Sigmoid colon (tissue), 7 donors: Measurements from ENCODE around the gene HOXB6. TPM values are rescaled to one million over a fixed set of nuclear protein-coding genes. Genes with fewer than 3 reads are reported as not detected.

Source experiments
- DNase-seq: peaks from one replicate; pipeline ENCODE4 v3.0.0-alpha.2; 2019
- H3K27ac ChIP-seq, 4 donors: fragments of 200-600 bp; sonication (generic); one replicate each; pipeline ENCODE4 v1.5.1; 2016 to 2019; ENCODE audit warnings: mild to moderate bottlenecking in 1 of 4
- H3K27me3 ChIP-seq, 3 donors: fragments of 200-600 bp; sonication (generic); one replicate each; pipeline ENCODE4 v1.5.1; 2019; ENCODE audit warnings: mild to moderate bottlenecking in 1 of 3
- H3K36me3 ChIP-seq, 4 donors: fragments of 200-600 bp; sonication (generic); one replicate each; pipeline ENCODE4 v1.5.1; 2016 to 2019
- H3K4me1 ChIP-seq, 4 donors: fragments of 200-600 bp; sonication (generic); one replicate each; pipeline ENCODE4 v1.5.1; 2017 to 2019
- H3K4me3 ChIP-seq, 4 donors: fragments of 200-600 bp; sonication (generic); one replicate each; pipeline ENCODE4 v1.5.1; 2017 to 2019; ENCODE audit warnings: mild to moderate bottlenecking in 2 of 4, moderate library complexity in 1 of 4
- H3K9me3 ChIP-seq, 4 donors: fragments of 200-600 bp in 3 of 4; sonication (generic) in 3 of 4; one replicate each; pipeline versions ENCODE4 v1.5.1 to v1.6.1; 2013 to 2019
- CTCF ChIP-seq, 4 experiments: fragments of 450-650 bp in 3 of 4; fragments of 200-600 bp in 1 of 4; IDR thresholded peaks; one replicate each; pipeline ENCODE4 v1.5.1; 2016 to 2019; ENCODE audit warnings: antibody characterized with exemption in 4 of 4, mild to moderate bottlenecking in 3 of 4, moderate library complexity in 2 of 4
- EP300 ChIP-seq, 4 donors: sonication (generic); formaldehyde crosslinking; IDR thresholded peaks; one replicate each; pipeline ENCODE4 v1.6.1; 2017; ENCODE audit warnings: antibody characterized with exemption in 4 of 4
- POLR2A ChIP-seq, 2 donors: fragments of 450-650 bp; IDR thresholded peaks; one replicate each; pipeline ENCODE4 v1.6.1; 2016; ENCODE audit warnings: antibody characterized with exemption in 2 of 2, mild to moderate bottlenecking in 2 of 2, moderate library complexity in 2 of 2
- POLR2AphosphoS5 ChIP-seq, 4 donors: sonication (generic); formaldehyde crosslinking; IDR thresholded peaks; one replicate each; pipeline ENCODE4 v1.6.1; 2017; ENCODE audit warnings: antibody characterized with exemption in 4 of 4
- WGBS, 2 donors: extraction: QIAGEN DNeasy Blood & Tissue Kit; methylation state at CpG; one replicate each; pipeline ENCODE4 v1.1.7; 2013; 5-methylcytosine and 5-hydroxymethylcytosine counted together
- intact Hi-C: fragments of 100-400 bp; cut with DNase I; formaldehyde crosslinking; loops from one replicate; pipeline ENCODE4 v1.15.1; 2023
- polyA plus RNA-seq, 3 donors: library from polyadenylated mRNA; stranded (reverse); fragments of 200-250 nt; gene quantifications; one replicate each; pipeline ENCODE4 v1.2.3, GENCODE V29; 2013
- total RNA-seq, 4 donors: library from RNA; depleted of rRNA; stranded (reverse); fragments of >200 nt; gene quantifications; one replicate each; pipeline ENCODE4 v1.1.0, GENCODE V29; 2016
- donor health status: healthy with polysubstance abuse.
- donor health status: Bipolar disorder and iron deficiency.
- donor health status: healthy.

Gene HOXB6
- total and polyA plus RNA-seq, 7 donors = 6.0 to 28.5 (median 10.2) TPM

DNA sequence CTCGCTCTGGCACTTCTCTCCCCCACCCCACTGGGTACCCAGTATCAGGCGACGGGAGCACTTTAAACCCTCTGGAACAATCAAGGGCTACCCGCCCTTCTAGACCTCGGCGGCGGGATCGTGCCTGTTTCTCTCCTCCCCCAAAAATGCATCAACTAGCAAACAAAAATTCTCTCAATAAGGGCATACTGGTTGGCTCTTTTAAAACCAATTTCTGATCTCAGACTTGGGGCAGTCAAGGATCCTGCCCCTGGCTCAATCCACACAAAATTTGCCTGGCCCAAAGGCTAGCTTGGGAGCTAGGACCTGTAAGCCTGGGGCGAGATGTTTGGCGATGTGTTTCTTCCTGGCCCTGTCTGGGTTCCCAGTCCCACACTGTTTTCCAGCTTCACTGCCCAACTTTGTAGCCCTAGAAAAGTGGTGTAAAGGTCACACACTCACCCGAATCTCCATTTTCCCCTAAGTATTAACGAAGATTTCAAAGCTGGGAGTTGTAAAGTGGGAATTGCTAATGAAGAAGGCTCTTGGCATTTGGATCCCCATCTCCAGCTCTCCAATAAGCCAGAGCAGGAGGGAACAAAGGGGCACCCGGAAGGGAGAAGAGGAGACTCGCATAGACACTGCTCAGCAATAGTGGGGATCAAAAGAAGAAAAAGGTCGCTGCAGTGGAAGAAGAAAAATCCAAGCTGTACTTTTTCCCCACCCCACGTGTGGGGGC is 45.5 kb downstream of the HOXB6 start:
- H3K27ac ChIP-seq = peak overlapping the region; percentile 94 to 99 (median 96)
- H3K4me3 ChIP-seq = peak overlapping the region in 3 of 4 donors; percentile 24 to 52 (median 51)
- peak; percentile 55 for DNase-seq
- H3K9me3 ChIP-seq = no peaks in the 10 kb centered on the region
- WGBS, 2 donors = 80 to 85% methylated on average over 16 of the region's 16 CpGs
- TF ChIP-seq EP300 (IDR thresholded peaks at IDR 0.05) (no peak), CTCF (IDR thresholded peaks at IDR 0.05) (no peak), POLR2A (IDR thresholded peaks at IDR 0.05) (no peak), POLR2AphosphoS5 (IDR thresholded peaks at IDR 0.05) (no peak)
- H3K36me3 ChIP-seq = no peaks in the 10 kb centered on the region
- H3K4me1 ChIP-seq = peaks cover 0 to 98% (median 89%) of the 10 kb centered on the region in 4 donors
- no peaks in the 10 kb centered on the region for H3K27me3 ChIP-seq
- intact Hi-C loops = no loop called here

GRCh38 chr17:48558831-48559121 is 46.0 kb downstream of the HOXB6 start:
- DNase-seq = no peak
- Histone ChIP-seq H3K36me3 (no peaks in the 10 kb centered on the region), H3K27me3 (no peaks in the 10 kb centered on the region), H3K4me1 (peaks cover 0 to 98% (median 89%) of the 10 kb centered on the region in 4 donors), H3K27ac (peak overlapping the region; percentile 94 to 99 (median 96)), H3K9me3 (no peaks in the 10 kb centered on the region), H3K4me3 (peak overlapping the region in 3 of 4 donors; percentile 24 to 52 (median 51))
- no peak for TF ChIP-seq POLR2A (IDR thresholded peaks at IDR 0.05)
- WGBS, 2 donors = 87 to 89% methylated on average over 2 of the region's 2 CpGs
- intact Hi-C loops = no loop called here

DNA sequence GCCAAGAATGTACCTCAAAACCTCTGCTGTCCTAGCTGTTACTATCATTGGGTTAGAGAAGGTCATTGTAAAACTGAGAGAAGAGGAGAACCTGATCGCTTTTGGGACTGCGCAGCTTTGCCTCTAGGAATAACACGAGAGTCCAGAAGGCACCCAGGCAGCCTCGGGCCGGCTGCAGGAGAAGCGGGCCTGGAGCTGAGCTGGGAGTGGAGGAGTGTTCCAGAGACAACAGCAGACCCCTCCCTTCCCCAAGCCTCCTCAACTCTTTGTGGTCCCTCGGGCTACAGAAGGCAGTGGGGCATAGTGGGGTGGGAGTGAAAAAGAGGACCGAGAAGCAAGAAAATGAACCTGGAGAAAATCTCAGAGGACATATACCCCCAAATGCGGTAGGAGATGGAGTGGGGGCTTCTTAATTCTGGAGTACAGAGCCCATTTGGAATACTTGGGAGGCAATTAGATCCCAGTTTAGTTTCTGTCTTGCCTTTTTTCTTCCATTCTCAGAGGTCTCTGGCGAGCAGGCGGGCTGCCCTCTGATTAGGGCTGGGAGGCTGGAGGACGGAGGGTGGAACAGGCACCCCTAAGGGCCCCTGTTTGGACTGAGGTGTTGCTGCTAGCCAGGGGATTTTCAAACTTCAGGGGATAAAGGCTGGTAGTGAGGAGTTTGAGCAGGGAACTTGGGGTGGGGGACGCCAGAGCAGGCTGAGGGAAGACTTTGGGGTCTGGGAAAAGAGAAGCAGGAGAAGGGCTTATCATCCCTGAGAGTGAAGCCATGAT is 46.5 kb downstream of the HOXB6 start:
- Histone ChIP-seq H3K36me3 (no peaks in the 10 kb centered on the region), H3K4me1 (peaks cover 0 to 98% (median 89%) of the 10 kb centered on the region in 4 donors), H3K4me3 (peak overlapping the region in 3 of 4 donors; percentile 24 to 52 (median 51)), H3K27me3 (no peaks in the 10 kb centered on the region), H3K9me3 (no peaks in the 10 kb centered on the region), H3K27ac (peak overlapping the region; percentile 94 to 99 (median 96))
- 83 to 90% methylated on average over 13 of the region's 13 CpGs for WGBS, 2 donors
- intact Hi-C loops = no loop called here
- TF ChIP-seq POLR2AphosphoS5 (IDR thresholded peaks at IDR 0.05) (no peak), EP300 (IDR thresholded peaks at IDR 0.05) (no peak), POLR2A (IDR thresholded peaks at IDR 0.05) (no peak), CTCF (IDR thresholded peaks at IDR 0.05) (no peak)
- peak; percentile 73 for DNase-seq

- peak overlapping the region in 3 of 4 donors; percentile 49 to 52 (median 51) for H3K4me3 ChIP-seq
- H3K27ac ChIP-seq = peak overlapping the region; percentile 94 to 99 (median 96)
- WGBS, 2 donors = 22 to 50% methylated on average over 7 of the region's 7 CpGs
Measured at GRCh38 chr17:48556576-48557401, 48.0 kb downstream of the HOXB6 start.

GRCh38 chr17:48556229-48556575 is 48.6 kb downstream of the HOXB6 start:
- Histone ChIP-seq H3K36me3 (no peaks in the 10 kb centered on the region), H3K9me3 (no peaks in the 10 kb centered on the region), H3K4me3 (peak overlapping the region in 3 of 4 donors; percentile 49 to 52 (median 51)), H3K4me1 (peaks cover 0 to 98% (median 89%) of the 10 kb centered on the region in 4 donors), H3K27ac (peak overlapping the region; percentile 94 to 99 (median 96)), H3K27me3 (no peaks in the 10 kb centered on the region)
- WGBS, 2 donors = 69 to 75% methylated on average over 5 of the region's 5 CpGs
- TF ChIP-seq EP300 (IDR thresholded peaks at IDR 0.05) (no peak), POLR2A (IDR thresholded peaks at IDR 0.05) (no peak), CTCF (IDR thresholded peaks at IDR 0.05) (no peak), POLR2AphosphoS5 (IDR thresholded peaks at IDR 0.05) (no peak)
- peak; percentile 63 for DNase-seq
- intact Hi-C loops = no loop called here

More at GRCh38 chr17:48556576-48557401, 48.0 kb downstream of the HOXB6 start:
- Histone ChIP-seq H3K36me3 (no peaks in the 10 kb centered on the region), H3K9me3 (no peaks in the 10 kb centered on the region), H3K4me1 (peaks cover 0 to 98% (median 89%) of the 10 kb centered on the region in 4 donors), H3K27me3 (no peaks in the 10 kb centered on the region)
- intact Hi-C loops = no loop called here
- no peak for DNase-seq
- peak in 2 of 4 donors; percentile 59 to 66 for TF ChIP-seq POLR2AphosphoS5 (IDR thresholded peaks at IDR 0.05)
- TF ChIP-seq POLR2A (IDR thresholded peaks at IDR 0.05) = no peak
